GM12878 (cell line): ENCODE data around the gene BLACAT1. TPM values are rescaled to one million over a fixed set of nuclear protein-coding genes. Genes with fewer than 3 reads are reported as not detected.

Experiments
- ATAC-seq: fragments of 200-7000 bp; cut with Tn5 transposase; 3 replicates; pipeline ENCODE4 v1.9.1; 2020; ENCODE audit warnings: mild to moderate bottlenecking, moderate library complexity
- BruUV-seq: library from RNA; stranded (reverse); fragments of 400-500 nt; replicated peaks from 2 replicates; lab custom pipeline; 2021; lab: Mats Ljungman, UMichigan
- CTCF ChIA-PET: fragments of 300-600 bp; sonication (Branson Sonifier 250); formaldehyde crosslinking; extraction: SDS; loops from one replicate; lab custom pipeline; 2021; ENCODE audit warnings: inconsistent platforms; lab: Yijun Ruan, JAX
- POLR2A ChIA-PET: fragments of 350-600 bp; formaldehyde crosslinking; extraction: SDS; loops from one replicate; lab custom pipeline; 2021; ENCODE audit warnings: inconsistent platforms; lab: Charles Lee
- RAD21 ChIA-PET: fragments of 300-600 bp; sonication (Branson Sonifier 250); formaldehyde crosslinking; loops from one replicate; lab custom pipeline; 2023; ENCODE audit warnings: antibody characterized with exemption; ENCODE audit not compliant: unreplicated experiment; lab: Charles Lee
- SMC1A ChIA-PET: fragments of 300-600 bp; sonication (Branson Sonifier 250); formaldehyde crosslinking; loops from one replicate; lab custom pipeline; 2023; ENCODE audit not compliant: unreplicated experiment, uncharacterized antibody; lab: Charles Lee
- DNase-seq: peaks from one replicate; pipeline ENCODE4 v3.0.0-alpha.2; 2011; ENCODE audit warnings: low read depth, low spot score
- FAIRE-seq: peaks from 3 replicates; lab custom pipeline; 2011; peaks lifted over from hg19 to GRCh38; lab: Jason Lieb, UNC
- H2AFZ ChIP-seq: 2 replicates; pipeline ENCODE4 v1.6.0; 2011; ENCODE audit warnings: low read depth, low read length, control low read depth; ENCODE audit not compliant: control insufficient read depth
- H3K27ac ChIP-seq: 2 replicates; pipeline ENCODE4 v1.5.1; 2011; ENCODE audit warnings: control low read depth; ENCODE audit not compliant: control insufficient read depth, insufficient read depth
- H3K27me3 ChIP-seq, 2 experiments: replicated peaks in 1 of 2; 2 replicates each; pipeline versions ENCODE4 v1.6.0 to v1.6.1; 2011; ENCODE audit warnings: low read length in 1 of 2; ENCODE audit not compliant: control insufficient read depth in 2 of 2, insufficient read depth in 2 of 2
- H3K36me3 ChIP-seq, 2 experiments: 2 replicates each; pipeline ENCODE4 v1.5.1; 2011; ENCODE audit warnings: low read length in 1 of 2; ENCODE audit not compliant: control insufficient read depth in 2 of 2, insufficient read depth in 2 of 2
- H3K4me1 ChIP-seq: 2 replicates; pipeline ENCODE4 v1.6.1; 2011; ENCODE audit warnings: mild to moderate bottlenecking, low read length, moderate library complexity, mixed read lengths; ENCODE audit not compliant: control insufficient read depth, insufficient read depth
- H3K4me2 ChIP-seq: 2 replicates; pipeline ENCODE4 v1.6.0; 2011; ENCODE audit warnings: control low read depth; ENCODE audit not compliant: control insufficient read depth, insufficient read depth
- H3K4me3 ChIP-seq: fragments of 200-600 bp; sonication (generic); 2 replicates; pipeline ENCODE4 v1.5.1; 2016
- H3K79me2 ChIP-seq: 2 replicates; pipeline ENCODE4 v1.6.0; 2011; ENCODE audit warnings: low read length; ENCODE audit not compliant: control insufficient read depth, insufficient read depth
- H3K9ac ChIP-seq: 2 replicates; pipeline ENCODE4 v1.8.0; 2011; ENCODE audit warnings: low read length, control low read depth, mixed read lengths; ENCODE audit not compliant: control insufficient read depth, insufficient read depth
- H3K9me3 ChIP-seq: replicated peaks from 3 replicates; pipeline ENCODE4 v1.5.1; 2011; ENCODE audit warnings: mild to moderate bottlenecking, low read length; ENCODE audit not compliant: control insufficient read depth, insufficient read depth
- H4K20me1 ChIP-seq: 2 replicates; pipeline ENCODE4 v1.6.0; 2011; ENCODE audit not compliant: control insufficient read depth, insufficient read depth
- BCLAF1 ChIP-seq: fragments of 450-650 bp; IDR thresholded peaks from 2 replicates; pipeline ENCODE4 v1.6.1; 2017; ENCODE audit warnings: antibody characterized with exemption, mild to moderate bottlenecking, moderate library complexity
- CBX3 ChIP-seq: fragments of 200-600 bp; sonication (generic); IDR thresholded peaks from 2 replicates; pipeline ENCODE4 v1.6.1; 2016; ENCODE audit warnings: low read depth, borderline replicate concordance
- CBX5 ChIP-seq: sonication (generic); IDR thresholded peaks from 2 replicates; pipeline ENCODE4 v1.6.1; 2016; ENCODE audit warnings: low read depth, moderate library complexity, mild to moderate bottlenecking, inconsistent platforms
- DPF2 ChIP-seq: fragments of 450-650 bp; IDR thresholded peaks from 2 replicates; pipeline ENCODE4 v1.6.1; 2017; ENCODE audit warnings: mild to moderate bottlenecking
- MAX ChIP-seq: IDR thresholded peaks from 2 replicates; pipeline ENCODE4 v1.6.1; 2012; ENCODE audit warnings: low read depth, low read length, improper control_type of control experiment
- NFIC ChIP-seq: IDR thresholded peaks from 2 replicates; pipeline ENCODE4 v1.6.1; 2012; ENCODE audit warnings: low read depth, mild to moderate bottlenecking, inconsistent platforms, low read length, moderate library complexity
- PAX8 ChIP-seq: fragments of 450-650 bp; IDR thresholded peaks from 2 replicates; pipeline ENCODE4 v1.6.1; 2017; ENCODE audit warnings: mild to moderate bottlenecking, moderate library complexity
- RFX5 ChIP-seq: IDR thresholded peaks from 2 replicates; pipeline ENCODE4 v1.6.1; 2011; ENCODE audit warnings: low read depth, low read length, improper control_type of control experiment
- STAT1 ChIP-seq: fragments of 450-650 bp; conservative IDR thresholded peaks from 2 replicates; pipeline ENCODE4 v1.6.1; 2014; ENCODE audit warnings: antibody characterized with exemption, mild to moderate bottlenecking
- USF1 ChIP-seq: IDR thresholded peaks from 2 replicates; pipeline ENCODE4 v1.6.1; 2011; ENCODE audit warnings: borderline replicate concordance, low read depth, mild to moderate bottlenecking, moderate library complexity, mixed read lengths, low read length; ENCODE audit not compliant: insufficient read depth; ENCODE audit errors: extremely low read length
- USF2 ChIP-seq: IDR thresholded peaks from 2 replicates; pipeline ENCODE4 v1.6.1; 2011; ENCODE audit warnings: low read depth, low read length, improper control_type of control experiment, borderline replicate concordance
- ZBED1 ChIP-seq: IDR thresholded peaks from 2 replicates; pipeline ENCODE4 v1.6.1; 2016; ENCODE audit warnings: borderline replicate concordance
- ZBTB40 ChIP-seq: fragments of 450-650 bp; IDR thresholded peaks from 2 replicates; pipeline ENCODE4 v1.6.1; 2016; ENCODE audit warnings: mild to moderate bottlenecking, moderate library complexity, borderline replicate concordance
- ZZZ3 ChIP-seq: IDR thresholded peaks from 2 replicates; pipeline ENCODE4 v1.6.1; 2011; ENCODE audit warnings: low read depth; ENCODE audit not compliant: control insufficient read depth, insufficient read length
- WGBS: methylation state at CpG from one replicate; pipeline ENCODE4 v1.1.6; 2016; ENCODE audit warnings: low lambda C conversion rate; ENCODE audit not compliant: insufficient replicate concordance, insufficient coverage; ENCODE audit errors: missing lambda C conversion rate; 5-methylcytosine and 5-hydroxymethylcytosine counted together
- in situ Hi-C: fragments of 300-500 bp; cut with MboI; formaldehyde crosslinking; loops from 9 replicates; pipeline ENCODE4 v1.14.3; 2018; ENCODE audit warnings: mixed read lengths
- intact Hi-C: fragments of 100-400 bp; cut with micrococcal nuclease; formaldehyde crosslinking; loops from one replicate; pipeline ENCODE4 v1.14.2; 2022; ENCODE audit not compliant: unreplicated experiment
- polyA plus RNA-seq, 11 experiments: library from polyadenylated mRNA; depleted of rRNA in 4 of 11; unstranded in 6 of 11; stranded (reverse) in 5 of 11; fragments of >200 nt; fragmentation: Nextera tagmentation in 4 of 11; fragmentation: Illumina TruSeq in 1 of 11; extraction: Ambion mirVana in 4 of 11; extraction: Trizol in 1 of 11; gene quantifications; 1 replicate in 1 of 11; 2 replicates in 10 of 11; pipeline versions ENCODE4 v1.2.1 to v1.2.3, GENCODE V29; 2011 to 2016; ENCODE audit warnings: inconsistent platforms in 2 of 11, missing spikeins in 2 of 11, low read depth in 1 of 11
- total RNA-seq, 4 experiments: library from RNA; depleted of rRNA in 3 of 4; stranded (reverse); fragments of >200 nt in 3 of 4; fragmentation: Illumina TruSeq in 1 of 4; extraction: Trizol in 1 of 4; gene quantifications; 2 replicates each; pipeline versions ENCODE4 v1.2.1 to v1.2.3, GENCODE V29; 2013 to 2021

Gene BLACAT1
- total and polyA plus RNA-seq, 10 of the 15 experiments (the other 5 are each of a cell fraction or from before 2014, with no cell fraction given) = 0.04 to 1.6 (median 0.15) TPM; not detected in 1

- TF ChIP-seq BCLAF1 (no peak), STAT1 (no peak), ZBED1 (no peak), DPF2 (no peak), NFIC (no peak), ZZZ3 (no peak)
Measured at GRCh38 chr1:205497351-205497750, 41.5 kb upstream of the BLACAT1 start (continued).

- RAD21 ChIA-PET = interaction anchor here (1.4 kb wide), 1 partner anchor 28 kb away, joined by 5 read pairs; no protein-coding TSS in a partner anchor
- TF ChIP-seq USF1 = no peak
- no peak for TF ChIP-seq ZZZ3
- TF ChIP-seq CBX5 = no peak
- TF ChIP-seq RFX5 = no peak
- TF ChIP-seq MAX = no peak
- TF ChIP-seq CBX3 = no peak
- TF ChIP-seq PAX8 = no peak
- no peak for TF ChIP-seq USF2
- no peak for TF ChIP-seq ZBTB40
Measured at GRCh38 chr1:205496661-205497060, 40.8 kb upstream of the BLACAT1 start.

More at GRCh38 chr1:205496661-205497060, 40.8 kb upstream of the BLACAT1 start:
- in situ Hi-C loops (no loop called here), intact Hi-C loops (no loop called here)
- H3K36me3 ChIP-seq = no peaks in the 10 kb centered on the region
- no peak overlapping the region for H3K27ac ChIP-seq
- no peak overlapping the region for H3K4me2 ChIP-seq
- ATAC-seq (no peak), FAIRE-seq (no peak), DNase-seq (no peak)
- H2AFZ ChIP-seq = no peak overlapping the region
- no peaks in the 10 kb centered on the region for H3K4me1 ChIP-seq
- ChIA-PET POLR2A (interaction anchor here (0.7 kb wide), 1 partner anchor 17 kb away, joined by 3 read pairs; no protein-coding TSS in a partner anchor), SMC1A (interaction anchor here (1.2 to 17.0 kb wide), 4 partner anchors 9 to 164 kb away, joined by 3 to 319 read pairs (median 26); no protein-coding TSS in a partner anchor), CTCF (interaction anchor here (0.7 to 22.4 kb wide), 2 partner anchors 8 to 20 kb away, joined by 3 to 891 read pairs; partner anchors contain the start of gene CDK18)
- no peak overlapping the region for H3K4me3 ChIP-seq
- no TSS peak for BruUV-seq
- H3K9ac ChIP-seq = no peak overlapping the region
- WGBS = 89% methylated on average over 1 of the region's 1 CpG
- no peaks in the 10 kb centered on the region for H3K9me3 ChIP-seq
- no peaks in the 10 kb centered on the region for H4K20me1 ChIP-seq
- H3K27me3 ChIP-seq = peaks cover 0 to 4% of the 10 kb centered on the region in 2 experiments; a peak in 3 of 4 replicates
- H3K79me2 ChIP-seq = no peaks in the 10 kb centered on the region
